Brain microvascular endothelial cell (primary cell): ENCODE results near the gene SPNS3.

Source experiments
- DNase-seq: peaks from one replicate; pipeline ENCODE4 v3.0.0-alpha.2; 2020
- H3K27ac ChIP-seq: fragments of 250-450 bp; sonication (Bioruptor Pico); 2 replicates; pipeline ENCODE4 v1.5.1; 2020; ENCODE audit warnings: mild to moderate bottlenecking, moderate library complexity
- H3K27me3 ChIP-seq: fragments of 250-450 bp; sonication (Bioruptor Pico); replicated peaks from 2 replicates; pipeline ENCODE4 v1.5.1; 2020; ENCODE audit warnings: mild to moderate bottlenecking
- H3K36me3 ChIP-seq: fragments of 250-450 bp; sonication (Bioruptor Pico); replicated peaks from 2 replicates; pipeline ENCODE4 v1.5.1; 2020; ENCODE audit warnings: mild to moderate bottlenecking
- H3K4me3 ChIP-seq: 2 replicates; pipeline ENCODE4 v1.5.1; 2011; ENCODE audit warnings: low read depth, mild to moderate bottlenecking, control low read depth, low read length, moderate library complexity
- in situ Hi-C: cut with HindIII; loops from 2 replicates; pipeline ENCODE4 v1.10.0; 2017; ENCODE audit warnings: low sequenced_read_pairs, low pct_ligation_motif_present
- TF ChIP-seq, protein P1 (sequence below): IDR thresholded peaks from 2 replicates; pipeline ENCODE4 v1.5.1; 2011; ENCODE audit warnings: low read depth, mild to moderate bottlenecking, moderate library complexity, low read length, control low read depth, inconsistent platforms; ENCODE audit errors: missing control alignments

SPNS3 gene

DNA sequence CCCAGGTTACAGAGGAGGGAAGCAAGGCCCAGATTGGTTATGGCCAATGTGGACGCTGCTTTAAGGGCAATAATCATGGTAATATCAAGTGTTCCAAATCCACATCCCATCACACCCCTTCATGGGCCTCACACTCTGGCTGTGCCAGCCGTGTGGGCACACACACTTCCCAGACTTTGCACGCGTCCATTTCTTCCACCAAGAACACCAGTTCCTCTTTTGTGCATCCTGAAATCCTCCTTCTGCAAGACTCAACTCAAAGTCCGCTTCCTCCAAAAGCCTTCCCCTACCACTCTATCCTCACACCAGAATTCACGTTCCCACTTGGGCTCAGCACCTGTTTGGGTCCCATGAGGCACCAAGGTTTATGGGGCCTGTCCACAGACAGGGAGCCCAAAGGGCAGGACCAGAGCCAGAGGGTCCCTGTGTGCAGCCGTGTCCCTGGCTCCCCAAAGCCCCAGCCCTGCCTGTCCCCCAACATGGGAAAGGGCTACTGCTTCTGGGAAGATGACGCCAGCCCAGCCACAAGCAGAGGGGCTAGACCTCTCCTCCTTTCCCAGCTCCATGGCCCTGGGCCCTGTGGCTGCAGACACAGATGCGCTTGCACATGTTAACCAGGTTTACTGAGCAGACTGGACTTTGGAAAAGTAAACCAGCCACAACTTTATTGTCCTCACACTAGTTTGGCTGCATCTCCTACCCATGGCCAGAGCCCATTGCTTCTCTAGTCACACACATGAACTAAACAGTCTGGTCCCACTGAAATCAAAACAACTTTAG lies 20.3 kb downstream of the SPNS3 start:
- TF ChIP-seq, protein P1, sequence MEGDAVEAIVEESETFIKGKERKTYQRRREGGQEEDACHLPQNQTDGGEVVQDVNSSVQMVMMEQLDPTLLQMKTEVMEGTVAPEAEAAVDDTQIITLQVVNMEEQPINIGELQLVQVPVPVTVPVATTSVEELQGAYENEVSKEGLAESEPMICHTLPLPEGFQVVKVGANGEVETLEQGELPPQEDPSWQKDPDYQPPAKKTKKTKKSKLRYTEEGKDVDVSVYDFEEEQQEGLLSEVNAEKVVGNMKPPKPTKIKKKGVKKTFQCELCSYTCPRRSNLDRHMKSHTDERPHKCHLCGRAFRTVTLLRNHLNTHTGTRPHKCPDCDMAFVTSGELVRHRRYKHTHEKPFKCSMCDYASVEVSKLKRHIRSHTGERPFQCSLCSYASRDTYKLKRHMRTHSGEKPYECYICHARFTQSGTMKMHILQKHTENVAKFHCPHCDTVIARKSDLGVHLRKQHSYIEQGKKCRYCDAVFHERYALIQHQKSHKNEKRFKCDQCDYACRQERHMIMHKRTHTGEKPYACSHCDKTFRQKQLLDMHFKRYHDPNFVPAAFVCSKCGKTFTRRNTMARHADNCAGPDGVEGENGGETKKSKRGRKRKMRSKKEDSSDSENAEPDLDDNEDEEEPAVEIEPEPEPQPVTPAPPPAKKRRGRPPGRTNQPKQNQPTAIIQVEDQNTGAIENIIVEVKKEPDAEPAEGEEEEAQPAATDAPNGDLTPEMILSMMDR = no peak
- Histone ChIP-seq H3K36me3 (no peaks in the 10 kb centered on the region), H3K27me3 (no peaks in the 10 kb centered on the region), H3K27ac (no peak overlapping the region), H3K4me3 (no peak overlapping the region)
- in situ Hi-C loops = no loop called here
- no peak for DNase-seq

DNA sequence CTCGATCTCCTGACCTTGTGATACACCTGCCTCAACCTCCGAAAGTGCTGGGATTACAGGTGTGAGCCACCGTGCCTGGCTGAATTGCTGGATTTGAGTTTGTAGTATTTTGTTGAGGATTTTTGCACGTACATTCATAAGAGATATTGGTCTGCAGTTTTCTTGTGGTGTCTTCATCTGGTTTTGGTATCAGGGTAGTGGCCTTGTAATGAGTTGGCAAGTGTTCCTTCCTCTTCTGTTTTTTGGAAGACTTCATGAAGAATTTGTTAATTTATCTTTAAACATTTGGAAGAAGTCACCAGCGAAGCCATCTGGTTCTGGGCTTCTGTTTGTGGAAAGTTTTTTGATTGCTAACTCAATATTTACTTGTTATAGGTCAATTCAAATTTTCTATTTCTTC lies 26.9 kb downstream of the SPNS3 start:
- in situ Hi-C loops = no loop called here
- TF ChIP-seq, protein P1 = no peak
- no peak overlapping the region for H3K27ac ChIP-seq
- H3K36me3 ChIP-seq = no peaks in the 10 kb centered on the region
- H3K4me3 ChIP-seq = no peak overlapping the region
- no peak for DNase-seq
- no peaks in the 10 kb centered on the region for H3K27me3 ChIP-seq

DNA sequence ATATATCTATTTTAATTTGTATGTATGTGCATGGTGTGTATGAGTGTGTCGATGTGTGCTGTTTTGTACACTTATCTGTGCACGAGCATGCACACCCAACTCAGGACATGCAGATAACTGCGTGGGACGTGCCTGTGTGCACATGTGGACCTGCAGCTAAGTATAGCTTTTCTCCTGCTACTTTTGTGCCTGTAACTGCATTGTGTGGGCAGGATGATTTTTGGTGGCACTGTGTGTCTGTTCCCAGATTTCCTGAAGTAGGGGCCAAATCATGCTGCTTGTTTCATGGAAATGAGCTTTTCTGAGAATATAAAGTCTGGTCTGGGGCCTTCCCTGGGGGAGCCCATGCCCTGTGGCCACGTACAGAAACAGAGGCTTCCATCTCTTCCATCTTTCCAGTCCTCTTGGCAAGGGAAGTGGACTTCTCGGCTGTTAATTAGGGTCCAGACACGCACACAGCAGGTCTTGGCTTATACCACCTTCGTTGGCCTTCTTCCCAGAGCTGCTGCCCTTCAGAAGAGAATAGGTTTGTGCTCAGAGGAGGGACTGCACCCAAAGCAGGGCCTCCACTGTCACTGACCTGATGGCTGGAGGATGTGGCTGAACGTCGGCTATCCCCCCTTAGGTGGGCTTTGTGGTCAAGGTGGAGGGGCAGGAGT lies 30.2 kb downstream of the SPNS3 start:
- Histone ChIP-seq H3K27ac (no peak overlapping the region), H3K27me3 (no peaks in the 10 kb centered on the region), H3K4me3 (no peak overlapping the region), H3K36me3 (no peaks in the 10 kb centered on the region)
- no peak for DNase-seq
- TF ChIP-seq, protein P1 = no peak
- in situ Hi-C loops = no loop called here

DNA sequence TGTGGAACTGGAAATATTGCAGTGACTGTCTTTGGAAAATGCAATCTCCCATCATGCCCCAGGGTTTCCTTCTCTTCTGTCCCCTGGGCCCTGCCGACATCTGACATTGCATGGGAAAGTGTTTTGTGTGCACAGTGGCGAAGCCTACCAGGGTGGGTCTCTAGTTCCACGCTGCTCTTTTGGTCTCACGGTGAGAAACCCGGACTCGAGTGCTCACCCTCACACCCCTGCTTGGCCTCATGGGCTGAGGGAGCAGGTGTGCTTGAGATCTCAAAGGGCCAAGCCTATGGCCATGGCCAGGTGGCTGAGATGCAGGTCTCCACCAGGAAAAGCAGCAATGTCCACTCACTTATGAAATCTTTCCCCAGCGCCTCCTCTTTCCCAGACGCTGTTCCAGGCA lies 32.0 kb downstream of the SPNS3 start:
- in situ Hi-C loops = no loop called here
- no peak for DNase-seq
- H3K4me3 ChIP-seq = no peak overlapping the region
- H3K36me3 ChIP-seq = no peaks in the 10 kb centered on the region
- no peaks in the 10 kb centered on the region for H3K27me3 ChIP-seq
- no peak overlapping the region for H3K27ac ChIP-seq
- TF ChIP-seq, protein P1 = no peak

DNA sequence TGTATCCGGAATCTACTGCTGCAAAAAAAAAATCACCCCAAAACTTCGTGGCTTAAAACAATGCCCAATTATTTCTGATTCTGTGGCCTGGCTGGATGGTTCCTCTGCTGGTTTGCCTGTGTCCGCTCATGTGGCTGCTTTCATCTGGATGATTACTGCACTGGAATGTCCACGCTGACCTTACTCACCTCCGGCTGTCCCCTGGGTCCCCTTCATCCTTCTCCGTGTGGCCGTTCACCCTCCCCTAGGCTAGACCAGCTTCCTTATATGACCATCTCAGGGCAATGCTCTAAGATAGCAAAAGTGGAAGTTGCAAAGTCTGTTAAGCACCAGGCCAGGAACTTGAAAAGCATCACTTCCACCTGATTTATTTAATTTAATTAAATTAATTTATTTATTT lies 33.5 kb downstream of the SPNS3 start:
- in situ Hi-C loops = no loop called here
- Histone ChIP-seq H3K36me3 (no peaks in the 10 kb centered on the region), H3K4me3 (no peak overlapping the region), H3K27me3 (no peaks in the 10 kb centered on the region), H3K27ac (no peak overlapping the region)
- no peak for DNase-seq
- TF ChIP-seq, protein P1 = no peak
